Activated T-helper 9 cell treated with anti-CD3 and anti-CD28 coated beads, Interleukin-2, amount 50 U/mL, for 16 hours (primary cell): ENCODE results near the gene NDST3.

Source experiments
- DNase-seq: peaks from one replicate; pipeline ENCODE4 v3.0.0-alpha.2; 2020; ENCODE audit warnings: low read depth

Gene NDST3

DNA sequence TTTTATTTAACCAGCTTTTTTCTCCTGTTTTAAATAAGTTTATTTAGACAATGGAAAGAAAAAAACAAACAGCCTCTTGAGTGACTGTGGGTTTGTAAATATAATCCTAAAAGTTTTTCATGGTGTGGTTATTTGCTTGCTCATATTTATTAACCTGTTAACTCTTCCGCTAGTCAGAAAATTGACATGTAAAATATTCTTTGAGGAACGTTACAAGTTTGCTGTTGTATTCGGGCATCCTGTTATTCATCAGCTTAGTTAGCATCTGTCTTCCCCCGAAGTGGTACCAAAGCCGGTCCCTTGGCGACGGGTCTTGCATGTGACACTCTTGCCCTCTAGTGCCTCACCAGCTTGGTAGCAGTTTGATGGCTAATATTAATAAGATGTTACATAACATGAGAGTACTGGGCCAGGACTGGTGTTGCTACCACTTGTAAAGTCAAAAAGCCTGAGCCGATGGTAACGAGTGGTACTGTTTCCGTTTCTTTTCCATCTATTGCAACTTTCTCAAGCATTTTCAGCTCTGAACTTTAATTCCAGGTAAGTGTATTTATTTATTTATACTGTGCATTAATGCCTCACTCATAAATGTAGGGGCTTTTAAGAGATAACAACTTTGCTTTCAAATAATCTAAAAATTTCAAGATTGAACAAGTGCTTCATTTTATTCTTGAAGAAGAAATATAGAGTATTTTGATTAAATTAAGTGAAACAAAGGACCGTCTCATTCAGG, at the start of gene NDST3:
NDST3 (plus strand) TSS at position 434 of the 733 bp plus-strand sequence. CDS start 19,425 bp downstream, outside the sequence.
- no peak for DNase-seq

GRCh38 chr4:117986321-117986720, 48.0 kb upstream of the NDST3 start:
- no peak for DNase-seq

DNA sequence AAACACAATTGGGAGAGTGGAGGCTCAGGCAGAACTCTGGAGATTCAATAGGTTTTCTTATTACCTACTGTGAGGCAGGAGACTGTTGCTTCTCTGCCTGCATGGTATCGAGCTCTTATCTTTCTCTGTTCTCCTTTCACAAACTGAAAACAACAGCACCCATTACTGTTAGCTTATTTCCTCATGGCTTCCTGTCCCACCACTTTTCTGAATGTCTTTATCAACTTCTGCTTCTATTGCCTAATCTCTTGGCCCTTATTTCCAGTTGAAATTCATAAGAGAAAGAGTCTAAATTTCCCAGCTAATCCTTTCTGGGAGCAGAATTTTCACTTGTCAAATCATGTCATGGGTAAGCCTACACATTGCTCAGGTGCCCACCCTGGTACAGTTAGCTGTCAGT, 46.8 kb upstream of the NDST3 start:
- no peak for DNase-seq

DNA sequence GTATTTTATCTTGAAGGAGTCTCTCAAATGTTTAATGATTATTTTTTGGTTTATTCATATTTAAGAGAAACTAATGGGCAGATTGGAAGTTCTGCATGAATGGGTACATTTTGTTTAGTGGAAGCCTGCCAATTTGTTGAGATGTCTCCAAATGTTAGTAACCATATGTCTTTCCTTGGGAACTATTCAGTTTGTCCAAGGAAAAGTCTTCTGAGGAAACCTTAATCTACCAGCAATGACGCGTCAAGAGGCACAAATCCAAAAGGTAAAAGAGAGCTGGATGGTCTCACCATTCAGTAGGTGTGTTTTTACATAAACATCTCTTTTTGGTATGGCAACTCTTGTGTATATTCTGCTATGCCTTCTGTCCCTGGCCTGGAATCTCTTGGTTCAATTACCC, 37.4 kb upstream of the NDST3 start:
- no peak for DNase-seq

GRCh38 chr4:118004088-118004487, 30.2 kb upstream of the NDST3 start:
- no peak for DNase-seq

GRCh38 chr4:118005883-118006282, 28.4 kb upstream of the NDST3 start:
- no peak for DNase-seq

- no peak for DNase-seq
Observed at GRCh38 chr4:118012142-118012541, 22.1 kb upstream of the NDST3 start.

- no peak for DNase-seq
Observed at GRCh38 chr4:118014831-118015230, 19.5 kb upstream of the NDST3 start.

DNA sequence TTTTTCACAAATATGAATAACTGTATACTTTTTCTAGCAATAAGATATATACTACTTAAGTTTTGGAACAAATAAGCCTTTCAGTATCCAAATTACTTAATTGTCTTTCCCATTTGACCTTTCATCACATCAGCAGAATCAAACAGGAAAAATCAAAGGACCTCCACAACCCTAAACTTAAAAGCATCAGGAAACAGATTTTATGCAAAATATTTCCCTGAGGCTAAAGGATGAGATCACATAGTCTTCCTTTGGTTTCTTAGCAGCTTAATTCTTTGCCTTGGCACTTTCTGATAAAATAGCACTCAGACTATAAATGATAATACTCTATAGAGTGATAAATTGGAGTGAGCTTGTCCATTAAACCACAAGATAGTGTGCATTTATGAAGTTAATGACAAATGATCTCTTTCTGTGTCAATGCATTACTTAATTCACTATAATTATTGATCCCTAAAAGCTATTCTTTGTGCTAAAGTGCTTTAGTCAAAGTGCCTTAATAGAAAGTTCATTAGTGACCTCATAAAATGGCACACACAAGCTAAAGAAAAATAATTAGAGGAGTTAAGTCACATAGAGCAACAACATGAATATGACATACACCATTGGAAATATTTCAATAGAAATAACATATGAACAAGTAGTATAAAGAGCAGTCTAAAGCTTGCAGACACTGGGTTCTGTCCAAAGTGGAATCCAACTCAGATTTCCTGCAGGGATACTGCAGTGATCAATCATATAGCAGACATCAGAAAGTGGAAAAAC, 15.7 kb upstream of the NDST3 start:
- DNase-seq: no peak

- DNase-seq: no peak
Observed at GRCh38 chr4:118026806-118027205, 7.5 kb upstream of the NDST3 start.

GRCh38 chr4:118029224-118029623, 5.1 kb upstream of the NDST3 start:
- no peak for DNase-seq

- no peak for DNase-seq
Observed at GRCh38 chr4:118032691-118033090, 1.6 kb upstream of the NDST3 start.

GRCh38 chr4:118033148-118034052, 886 bp upstream of the NDST3 start:
- no peak for DNase-seq

DNA sequence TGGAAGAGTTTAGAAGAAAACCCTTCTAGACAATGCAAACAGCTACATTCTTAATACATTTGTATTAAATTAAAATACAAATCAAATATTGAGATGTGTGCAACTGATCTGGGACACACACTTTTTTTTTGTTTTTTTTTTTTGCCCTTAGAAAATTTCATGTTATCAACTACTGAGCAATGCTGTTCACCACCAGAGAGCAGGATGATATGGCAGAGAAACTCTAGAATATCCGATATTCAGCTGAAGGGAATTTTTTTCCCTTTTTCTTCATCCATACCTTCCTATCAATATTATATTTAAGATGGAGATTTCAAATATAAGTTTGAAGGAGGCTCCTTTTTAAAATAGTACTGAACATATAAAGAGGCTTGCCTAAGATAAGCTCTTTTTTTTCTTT, 1.0 kb downstream of the NDST3 start:
- DNase-seq: no peak

DNA sequence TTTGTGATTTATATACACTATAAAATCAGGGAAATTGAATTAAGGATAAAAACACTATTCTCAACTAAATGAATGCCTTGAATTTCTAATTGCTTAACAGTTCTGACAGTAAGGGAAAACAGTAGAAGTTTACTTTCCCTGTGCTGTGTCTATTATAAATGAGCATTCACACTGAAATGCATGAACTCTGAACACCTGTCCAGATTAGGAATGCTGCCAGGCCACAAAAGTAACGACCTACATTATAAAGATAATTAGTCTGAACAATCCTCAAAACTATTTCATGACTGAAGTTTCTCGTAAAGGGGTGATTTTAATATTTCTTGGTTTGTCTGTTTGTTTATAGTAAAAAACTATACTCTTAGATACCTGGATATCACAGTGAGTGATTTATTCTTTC, 2.0 kb downstream of the NDST3 start:
- no peak for DNase-seq

DNA sequence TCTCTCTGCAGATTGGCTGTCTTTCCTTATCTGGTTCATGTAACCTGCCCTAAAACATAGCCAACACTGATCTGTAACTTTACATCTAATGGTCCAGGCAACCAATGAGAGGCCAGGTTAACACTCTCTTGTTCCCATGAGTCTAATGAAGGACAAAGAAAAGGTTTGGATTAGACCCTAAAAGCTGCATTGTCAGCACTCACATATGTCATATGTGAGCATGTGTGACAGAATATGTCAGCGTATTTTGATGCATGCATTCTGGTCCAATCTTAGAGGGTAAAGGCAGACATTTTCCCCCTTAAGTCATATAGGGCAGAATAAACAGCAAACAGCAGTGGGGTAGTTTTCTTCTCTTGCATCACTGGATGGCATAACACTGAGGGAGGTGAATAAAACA, 3.7 kb downstream of the NDST3 start:
- no peak for DNase-seq

DNA sequence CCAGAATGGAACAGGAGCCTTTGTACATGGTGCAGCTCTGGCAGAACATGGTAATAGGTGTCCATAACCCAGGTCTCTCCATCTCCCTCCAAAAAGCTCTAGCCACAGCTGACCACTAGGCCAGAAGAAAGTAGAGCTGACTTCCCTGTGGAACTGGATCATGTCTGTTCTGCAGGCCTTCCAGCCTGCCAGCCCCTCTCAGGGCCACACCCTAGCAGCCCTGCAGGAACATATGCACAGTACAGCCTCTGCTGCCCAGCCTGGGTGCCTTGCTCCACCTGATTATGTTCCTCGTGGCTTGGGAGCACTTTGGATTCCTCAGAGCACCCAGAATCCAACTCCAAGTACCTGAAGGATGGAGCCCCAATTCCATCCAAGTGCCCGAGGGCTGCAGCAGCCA, 12.0 kb downstream of the NDST3 start:
- DNase-seq: no peak

- DNase-seq: no peak
Observed at GRCh38 chr4:118047043-118047442, 12.8 kb downstream of the NDST3 start.

- DNase-seq: no peak
Observed at GRCh38 chr4:118058955-118059354, 24.7 kb downstream of the NDST3 start.

DNA sequence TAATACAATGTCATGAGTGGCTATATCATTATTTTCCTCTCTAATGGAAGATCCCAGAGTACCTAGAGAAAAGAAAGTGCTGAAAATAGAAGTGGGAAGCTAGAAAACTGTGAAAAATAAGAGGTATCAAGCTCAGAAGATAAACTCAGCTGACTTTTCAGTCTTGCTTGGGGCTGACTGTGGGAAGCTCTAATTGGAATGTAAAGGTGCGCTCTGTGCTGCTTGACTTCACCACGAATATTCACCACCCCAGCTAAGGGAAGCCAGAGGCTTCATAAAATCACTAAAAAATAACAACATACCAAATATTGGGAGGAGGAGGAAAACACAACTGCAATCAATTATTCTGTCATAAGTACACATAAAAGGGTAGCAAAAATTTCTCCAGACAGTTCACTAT, 25.1 kb downstream of the NDST3 start:
- DNase-seq: no peak

- DNase-seq: no peak
Observed at GRCh38 chr4:118076958-118077766, 42.9 kb downstream of the NDST3 start.

GRCh38 chr4:118077767-118078105, 43.5 kb downstream of the NDST3 start:
- DNase-seq: no peak
